HL-60 (cell line): ENCODE measurements around the gene LRP1B.

Source experiments
- CTCF ChIP-seq: IDR thresholded peaks from one replicate; pipeline ENCODE4 v1.5.1; 2011; ENCODE audit warnings: low read length, control low read depth, inconsistent platforms; ENCODE audit not compliant: insufficient read depth
- POLR2AphosphoS5 ChIP-seq: IDR thresholded peaks from 2 replicates; pipeline ENCODE4 v1.6.1; 2012; ENCODE audit warnings: low read depth
- SPI1 ChIP-seq: IDR thresholded peaks from 2 replicates; pipeline ENCODE4 v1.6.1; 2012; ENCODE audit warnings: low read depth, mild to moderate bottlenecking, borderline replicate concordance

- TF ChIP-seq CTCF: no peak
- TF ChIP-seq POLR2AphosphoS5: no peak
- TF ChIP-seq SPI1: no peak
These were observed 1355.4 kb downstream of the LRP1B start for GRCh38 chr2:140775411-140775810.
